IMR-90 (cell line): ENCODE measurements around the gene USP9X. TPM values are rescaled to one million over a fixed set of nuclear protein-coding genes. Genes with fewer than 3 reads are reported as not detected.
A peak's percentile ranks its signal among the peaks of the same experiment; 100 is the strongest.

Source experiments
- ATAC-seq: fragments of 200-7000 bp; cut with Tn5 transposase; 2 replicates; pipeline ENCODE4 v1.9.1; 2020; ENCODE audit warnings: low read depth, mild to moderate bottlenecking, moderate library complexity
- BruUV-seq: library from RNA; stranded (reverse); fragments of 400-500 nt; replicated peaks from 2 replicates; lab custom pipeline; 2021; lab: Mats Ljungman, UMichigan
- CTCF ChIA-PET: fragments of 300-600 bp; formaldehyde crosslinking; extraction: SDS; loops from one replicate; lab custom pipeline; 2021; ENCODE audit warnings: antibody characterized with exemption; lab: Yijun Ruan, JAX
- POLR2A ChIA-PET: fragments of 300-600 bp; sonication (Branson Sonifier 250); formaldehyde crosslinking; loops from one replicate; lab custom pipeline; 2022; ENCODE audit warnings: antibody characterized with exemption; ENCODE audit not compliant: unreplicated experiment; lab: Charles Lee
- DNase-seq: peaks from one replicate; pipeline ENCODE4 v3.0.0; 2013
- H2AFZ ChIP-seq: replicated peaks from 2 replicates; pipeline ENCODE3; 2013; ENCODE audit warnings: low read length, mild to moderate bottlenecking; ENCODE audit not compliant: poor library complexity
- H2AK5ac ChIP-seq: 2 replicates; pipeline ENCODE4 v1.6.1; 2013; ENCODE audit warnings: low read depth, low read length, inconsistent platforms
- H2AK9ac ChIP-seq: replicated peaks from 2 replicates; pipeline ENCODE3; 2013; ENCODE audit warnings: mild to moderate bottlenecking, low read depth, low read length, moderate library complexity; ENCODE audit not compliant: poor library complexity
- H2BK120ac ChIP-seq: 2 replicates; pipeline ENCODE4 v1.6.1; 2013; ENCODE audit warnings: low read depth, low read length, inconsistent platforms
- H2BK15ac ChIP-seq: 3 replicates; pipeline ENCODE4 v1.6.1; 2013; ENCODE audit warnings: low read depth, low read length, inconsistent platforms
- H2BK20ac ChIP-seq: 2 replicates; pipeline ENCODE4 v1.6.1; 2013; ENCODE audit warnings: low read depth, mild to moderate bottlenecking, inconsistent platforms, low read length, moderate library complexity
- H2BK5ac ChIP-seq: 2 replicates; pipeline ENCODE4 v1.6.1; 2013; ENCODE audit warnings: mild to moderate bottlenecking, low read depth, low read length, inconsistent platforms; ENCODE audit not compliant: poor library complexity, severe bottlenecking
- H3K14ac ChIP-seq: replicated peaks from 2 replicates; pipeline ENCODE4 v1.6.1; 2013; ENCODE audit warnings: low read depth, low read length, inconsistent platforms
- H3K18ac ChIP-seq: 2 replicates; pipeline ENCODE4 v1.6.1; 2013; ENCODE audit warnings: low read depth, low read length, control low read depth
- H3K23ac ChIP-seq: 2 replicates; pipeline ENCODE4 v1.6.1; 2013; ENCODE audit warnings: low read depth, low read length, inconsistent platforms
- H3K27ac ChIP-seq: 2 replicates; pipeline ENCODE4 v1.5.1; 2013; ENCODE audit warnings: mild to moderate bottlenecking, control low read depth, low read length; ENCODE audit not compliant: insufficient read depth
- H3K27me3 ChIP-seq: 2 replicates; pipeline ENCODE4 v1.6.1; 2013; ENCODE audit warnings: low read length; ENCODE audit not compliant: control insufficient read depth, insufficient read depth
- H3K36me3 ChIP-seq: 2 replicates; pipeline ENCODE4 v1.6.1; 2013; ENCODE audit warnings: low read length, mixed read lengths; ENCODE audit not compliant: control insufficient read depth, insufficient read depth
- H3K4ac ChIP-seq: 2 replicates; pipeline ENCODE4 v1.6.1; 2013; ENCODE audit warnings: low read depth, low read length, inconsistent platforms
- H3K4me1 ChIP-seq: 2 replicates; pipeline ENCODE4 v1.6.1; 2013; ENCODE audit warnings: low read length, mixed read lengths; ENCODE audit not compliant: control insufficient read depth, insufficient read depth
- H3K4me2 ChIP-seq: 2 replicates; pipeline ENCODE4 v1.6.1; 2013; ENCODE audit warnings: low read depth, mild to moderate bottlenecking, control low read depth, low read length, moderate library complexity
- H3K4me3 ChIP-seq: 2 replicates; pipeline ENCODE4 v1.5.1; 2013; ENCODE audit warnings: low read depth, mild to moderate bottlenecking, control low read depth, low read length, moderate library complexity; ENCODE audit not compliant: insufficient read depth
- H3K56ac ChIP-seq: 2 replicates; pipeline ENCODE4 v1.6.1; 2013; ENCODE audit warnings: low read length, inconsistent platforms; ENCODE audit not compliant: insufficient read depth; ENCODE audit errors: extremely low read depth
- H3K79me1 ChIP-seq, 2 experiments: 2 replicates each; pipeline ENCODE4 v1.6.1; 2013; ENCODE audit warnings: low read length in 2 of 2, inconsistent platforms in 1 of 2, low read depth in 1 of 2
- H3K9ac ChIP-seq: 2 replicates; pipeline ENCODE4 v1.6.1; 2013; ENCODE audit warnings: low read depth, low read length, control low read depth
- H3K9me1 ChIP-seq: 2 replicates; pipeline ENCODE4 v1.6.1; 2013; ENCODE audit warnings: low read length, inconsistent platforms; ENCODE audit not compliant: insufficient read depth
- H3K9me3 ChIP-seq: 2 replicates; pipeline ENCODE4 v1.6.1; 2013; ENCODE audit warnings: low read length; ENCODE audit not compliant: control insufficient read depth, insufficient read depth
- H4K20me1 ChIP-seq: 2 replicates; pipeline ENCODE4 v1.6.1; 2013; ENCODE audit warnings: low read length, inconsistent platforms; ENCODE audit not compliant: insufficient read depth
- H4K5ac ChIP-seq: 2 replicates; pipeline ENCODE4 v1.6.1; 2013; ENCODE audit warnings: mild to moderate bottlenecking, low read depth, low read length, control low read depth
- H4K8ac ChIP-seq, 2 experiments: 2 replicates each; pipeline ENCODE4 v1.6.1; 2013; ENCODE audit warnings: low read depth in 2 of 2, low read length in 2 of 2, control low read depth in 1 of 2, inconsistent platforms in 1 of 2
- H4K91ac ChIP-seq: 2 replicates; pipeline ENCODE4 v1.6.1; 2013; ENCODE audit warnings: low read depth, low read length, inconsistent platforms; ENCODE audit not compliant: insufficient read depth
- BHLHE40 ChIP-seq: fragments of 150-350 bp; IDR thresholded peaks from 2 replicates; pipeline ENCODE4 v1.6.1; 2016; ENCODE audit warnings: mild to moderate bottlenecking, low read depth, low read length
- CEBPB ChIP-seq: IDR thresholded peaks from 2 replicates; pipeline ENCODE4 v1.6.1; 2012; ENCODE audit warnings: low read depth, low read length, improper control_type of control experiment
- CHD1 ChIP-seq: IDR thresholded peaks from 2 replicates; pipeline ENCODE4 v1.6.1; 2012; ENCODE audit warnings: low read depth, low read length, improper control_type of control experiment
- FOS ChIP-seq: fragments of 150-350 bp; IDR thresholded peaks from 2 replicates; pipeline ENCODE4 v1.6.1; 2016; ENCODE audit warnings: low read depth, low read length
- MAFK ChIP-seq: IDR thresholded peaks from 2 replicates; pipeline ENCODE4 v1.6.1; 2012; ENCODE audit warnings: low read depth, low read length, improper control_type of control experiment
- MAZ ChIP-seq: IDR thresholded peaks from 2 replicates; pipeline ENCODE4 v1.6.1; 2012; ENCODE audit warnings: low read depth, mild to moderate bottlenecking, low read length, improper control_type of control experiment, moderate library complexity, borderline replicate concordance
- MXI1 ChIP-seq: IDR thresholded peaks from 2 replicates; pipeline ENCODE4 v1.6.1; 2012; ENCODE audit warnings: low read depth, mild to moderate bottlenecking, low read length, moderate library complexity, borderline replicate concordance
- NFE2L2 ChIP-seq: fragments of 150-350 bp; IDR thresholded peaks from 2 replicates; pipeline ENCODE4 v1.6.1; 2016; ENCODE audit warnings: low read depth, mild to moderate bottlenecking, low read length
- POLR2A ChIP-seq: IDR thresholded peaks from 2 replicates; pipeline ENCODE4 v1.6.1; 2012; ENCODE audit warnings: mild to moderate bottlenecking, low read depth, low read length
- RAD21 ChIP-seq: IDR thresholded peaks from 2 replicates; pipeline ENCODE4 v1.6.1; 2012; ENCODE audit warnings: low read length, improper control_type of control experiment
- RCOR1 ChIP-seq: IDR thresholded peaks from 2 replicates; pipeline ENCODE4 v1.6.1; 2012; ENCODE audit warnings: mild to moderate bottlenecking, low read length, improper control_type of control experiment; ENCODE audit not compliant: insufficient replicate concordance
- RFX5 ChIP-seq: IDR thresholded peaks from 2 replicates; pipeline ENCODE4 v1.8.0; 2012; ENCODE audit warnings: low read depth, mild to moderate bottlenecking, low read length, moderate library complexity
- SMC3 ChIP-seq: fragments of 150-350 bp; IDR thresholded peaks from 2 replicates; pipeline ENCODE4 v1.6.1; 2016; ENCODE audit warnings: low read depth, mild to moderate bottlenecking, antibody characterized with exemption, low read length, moderate library complexity
- WGBS, 2 experiments: methylation state at CpG; one replicate each; pipeline versions ENCODE4 v1.1.5 to v1.1.7; 2013; ENCODE audit warnings: missing lambda C conversion rate in 2 of 2; ENCODE audit not compliant: insufficient read length in 1 of 2; ENCODE audit errors: extremely low coverage in 2 of 2; 5-methylcytosine and 5-hydroxymethylcytosine counted together
- dilution Hi-C: fragments of 300-500 bp; cut with HindIII; formaldehyde crosslinking; loops from one replicate; pipeline ENCODE4 v1.14.3; 2018; ENCODE audit warnings: low sequenced_read_pairs; ENCODE audit not compliant: unreplicated experiment
- in situ Hi-C: fragments of 300-500 bp; cut with MboI; formaldehyde crosslinking; loops from 3 replicates; pipeline ENCODE4 v1.14.3; 2019; ENCODE audit warnings: low sequenced_read_pairs, inconsistent platforms, mixed read lengths
- intact Hi-C: fragments of 100-400 bp; cut with micrococcal nuclease; formaldehyde crosslinking; loops from 2 replicates; pipeline ENCODE4 v1.10.0; 2022
- polyA plus RNA-seq, 3 experiments: library from polyadenylated mRNA; depleted of rRNA; stranded (reverse); fragments of >200 nt; gene quantifications; 2 replicates each; pipeline ENCODE4 v1.2.3, GENCODE V29; 2012; ENCODE audit warnings: low replicate concordance in 1 of 3
- total RNA-seq: library from RNA; depleted of rRNA; stranded (reverse); fragments of >200 nt; gene quantifications from 2 replicates; pipeline ENCODE4 v1.2.3, GENCODE V29; 2012
- TF ChIP-seq, protein P1 (sequence below): fragments of 150-350 bp; IDR thresholded peaks from 2 replicates; pipeline ENCODE4 v1.6.1; 2016; ENCODE audit warnings: low read depth, mild to moderate bottlenecking, low read length, moderate library complexity, borderline replicate concordance
- TF ChIP-seq, protein P2 (sequence below): fragments of 150-350 bp; IDR thresholded peaks from 2 replicates; pipeline ENCODE4 v1.6.1; 2017; ENCODE audit warnings: mild to moderate bottlenecking, antibody characterized with exemption, low read length, low read depth
- TF ChIP-seq, protein P3 (sequence below): conservative IDR thresholded peaks from 2 replicates; pipeline ENCODE4 v1.5.1; 2012; ENCODE audit warnings: mild to moderate bottlenecking, low read depth, low read length, improper control_type of control experiment

USP9X gene
- total and polyA plus RNA-seq, 2 of the 4 experiments (the other 2 are of a cell fraction) = 17.5 to 104 TPM

DNA sequence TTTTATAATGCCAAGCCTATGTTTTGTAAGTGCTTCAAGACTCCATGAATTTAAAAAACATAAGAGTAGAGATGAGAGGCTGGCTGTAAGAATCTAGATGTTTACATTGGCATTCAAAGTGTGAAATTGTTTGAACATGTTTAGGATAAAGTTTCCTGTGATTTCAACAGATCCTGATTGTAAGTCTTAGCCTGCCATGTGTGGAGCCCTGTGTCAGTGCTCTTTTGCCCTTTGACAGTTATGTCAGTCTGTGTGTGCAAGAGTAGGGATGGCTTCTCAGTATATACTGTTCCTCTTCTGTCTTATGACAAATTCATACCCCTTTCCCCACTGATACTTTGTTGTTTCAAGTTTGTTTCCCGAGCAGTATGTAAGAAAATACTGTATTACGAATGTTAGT, 68.2 kb downstream of the USP9X start:
- Histone ChIP-seq H3K79me1 (peaks cover 18 to 32% of the 10 kb centered on the region in 2 experiments; a peak in 3 of 4 replicates), H3K27ac (no peak overlapping the region), H4K8ac (no peak overlapping the region), H3K9ac (no peak overlapping the region), H2AFZ (no peak overlapping the region), H3K23ac (no peak overlapping the region), H2BK20ac (no peak overlapping the region), H3K4me1 (no peaks in the 10 kb centered on the region; the same call in 1 of the 2 replicates), H2BK5ac (no peak overlapping the region), H3K4me2 (no peak overlapping the region), H4K91ac (no peak overlapping the region), H3K18ac (no peak overlapping the region), H3K36me3 (peaks cover 17% of the 10 kb centered on the region), H2BK120ac (no peak overlapping the region), H3K56ac (no peak overlapping the region), H4K5ac (no peak overlapping the region), H3K9me1 (peaks cover 16% of the 10 kb centered on the region), H3K4ac (no peak overlapping the region), H3K27me3 (no peaks in the 10 kb centered on the region; the same call in 1 of the 2 replicates), H2AK9ac (no peak overlapping the region), H3K14ac (no peak overlapping the region), H3K9me3 (no peaks in the 10 kb centered on the region), H4K20me1 (peaks cover 11% of the 10 kb centered on the region; the same call in 1 of the 2 replicates), H2AK5ac (no peak overlapping the region), H2BK15ac (no peak overlapping the region), H3K4me3 (no peak overlapping the region)
- WGBS, 2 experiments = no CpG with 5 or more reads among the region's 2 CpGs
- in situ Hi-C loops (no loop called here), intact Hi-C loops (no loop called here), dilution Hi-C loops (no loop called here)
- POLR2A ChIA-PET = no interaction called here
- ATAC-seq (peak; percentile 64), DNase-seq (peak; percentile 33)
- no TSS peak for BruUV-seq
- TF ChIP-seq, protein P1, sequence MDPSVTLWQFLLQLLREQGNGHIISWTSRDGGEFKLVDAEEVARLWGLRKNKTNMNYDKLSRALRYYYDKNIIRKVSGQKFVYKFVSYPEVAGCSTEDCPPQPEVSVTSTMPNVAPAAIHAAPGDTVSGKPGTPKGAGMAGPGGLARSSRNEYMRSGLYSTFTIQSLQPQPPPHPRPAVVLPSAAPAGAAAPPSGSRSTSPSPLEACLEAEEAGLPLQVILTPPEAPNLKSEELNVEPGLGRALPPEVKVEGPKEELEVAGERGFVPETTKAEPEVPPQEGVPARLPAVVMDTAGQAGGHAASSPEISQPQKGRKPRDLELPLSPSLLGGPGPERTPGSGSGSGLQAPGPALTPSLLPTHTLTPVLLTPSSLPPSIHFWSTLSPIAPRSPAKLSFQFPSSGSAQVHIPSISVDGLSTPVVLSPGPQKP = no peak
- TF ChIP-seq MAZ (no peak), RCOR1 (no peak), MAFK (no peak), MXI1 (no peak), POLR2A (no peak), NFE2L2 (no peak), RFX5 (no peak), BHLHE40 (no peak), FOS (no peak), RAD21 (no peak), SMC3 (no peak), CHD1 (no peak), CEBPB (no peak)
- TF ChIP-seq, protein P2, sequence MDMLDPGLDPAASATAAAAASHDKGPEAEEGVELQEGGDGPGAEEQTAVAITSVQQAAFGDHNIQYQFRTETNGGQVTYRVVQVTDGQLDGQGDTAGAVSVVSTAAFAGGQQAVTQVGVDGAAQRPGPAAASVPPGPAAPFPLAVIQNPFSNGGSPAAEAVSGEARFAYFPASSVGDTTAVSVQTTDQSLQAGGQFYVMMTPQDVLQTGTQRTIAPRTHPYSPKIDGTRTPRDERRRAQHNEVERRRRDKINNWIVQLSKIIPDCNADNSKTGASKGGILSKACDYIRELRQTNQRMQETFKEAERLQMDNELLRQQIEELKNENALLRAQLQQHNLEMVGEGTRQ = no peak
- TF ChIP-seq, protein P3, sequence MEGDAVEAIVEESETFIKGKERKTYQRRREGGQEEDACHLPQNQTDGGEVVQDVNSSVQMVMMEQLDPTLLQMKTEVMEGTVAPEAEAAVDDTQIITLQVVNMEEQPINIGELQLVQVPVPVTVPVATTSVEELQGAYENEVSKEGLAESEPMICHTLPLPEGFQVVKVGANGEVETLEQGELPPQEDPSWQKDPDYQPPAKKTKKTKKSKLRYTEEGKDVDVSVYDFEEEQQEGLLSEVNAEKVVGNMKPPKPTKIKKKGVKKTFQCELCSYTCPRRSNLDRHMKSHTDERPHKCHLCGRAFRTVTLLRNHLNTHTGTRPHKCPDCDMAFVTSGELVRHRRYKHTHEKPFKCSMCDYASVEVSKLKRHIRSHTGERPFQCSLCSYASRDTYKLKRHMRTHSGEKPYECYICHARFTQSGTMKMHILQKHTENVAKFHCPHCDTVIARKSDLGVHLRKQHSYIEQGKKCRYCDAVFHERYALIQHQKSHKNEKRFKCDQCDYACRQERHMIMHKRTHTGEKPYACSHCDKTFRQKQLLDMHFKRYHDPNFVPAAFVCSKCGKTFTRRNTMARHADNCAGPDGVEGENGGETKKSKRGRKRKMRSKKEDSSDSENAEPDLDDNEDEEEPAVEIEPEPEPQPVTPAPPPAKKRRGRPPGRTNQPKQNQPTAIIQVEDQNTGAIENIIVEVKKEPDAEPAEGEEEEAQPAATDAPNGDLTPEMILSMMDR = no peak
- CTCF ChIA-PET = no interaction called here
